Stomach (tissue), 4 donors: ENCODE results near the gene PTPRCAP.

Experiments used
- POLR2A ChIP-seq, 4 donors: fragments of 450-650 bp; IDR thresholded peaks; one replicate each; pipeline ENCODE4 v1.6.1; 2016; ENCODE audit warnings: antibody characterized with exemption in 4 of 4, control low read depth in 2 of 4, mild to moderate bottlenecking in 1 of 4, moderate library complexity in 1 of 4
- TF ChIP-seq, protein P1 (sequence below), 7 experiments: fragments of 450-650 bp in 4 of 7; fragments of 200-600 bp in 3 of 7; sonication (generic) in 3 of 7; IDR thresholded peaks; one replicate each; pipeline ENCODE4 v1.5.1; 2016 to 2019; ENCODE audit warnings: antibody characterized with exemption in 7 of 7, control low read depth in 2 of 7, mild to moderate bottlenecking in 1 of 7

DNA sequence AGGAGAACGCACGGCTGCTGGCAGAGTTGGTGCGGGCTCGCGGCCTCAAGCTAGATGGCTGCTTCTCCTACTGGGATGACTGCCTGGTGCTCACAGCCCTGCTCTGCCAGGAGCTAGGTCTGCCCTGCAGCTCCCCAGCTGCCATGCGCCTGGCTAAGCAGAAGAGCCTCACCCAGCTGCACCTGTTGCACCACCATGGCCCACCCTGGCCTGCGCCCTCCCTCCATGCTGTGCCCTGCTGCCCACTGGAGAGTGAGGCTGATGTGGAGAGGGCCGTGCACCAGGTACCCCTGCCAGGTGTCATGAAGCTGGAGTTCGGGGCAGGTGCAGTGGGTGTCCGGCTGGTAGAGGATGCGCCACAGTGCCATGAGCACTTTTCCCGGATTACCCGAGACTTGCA, 14.0 kb downstream of the PTPRCAP start:
- TF ChIP-seq, protein P1, sequence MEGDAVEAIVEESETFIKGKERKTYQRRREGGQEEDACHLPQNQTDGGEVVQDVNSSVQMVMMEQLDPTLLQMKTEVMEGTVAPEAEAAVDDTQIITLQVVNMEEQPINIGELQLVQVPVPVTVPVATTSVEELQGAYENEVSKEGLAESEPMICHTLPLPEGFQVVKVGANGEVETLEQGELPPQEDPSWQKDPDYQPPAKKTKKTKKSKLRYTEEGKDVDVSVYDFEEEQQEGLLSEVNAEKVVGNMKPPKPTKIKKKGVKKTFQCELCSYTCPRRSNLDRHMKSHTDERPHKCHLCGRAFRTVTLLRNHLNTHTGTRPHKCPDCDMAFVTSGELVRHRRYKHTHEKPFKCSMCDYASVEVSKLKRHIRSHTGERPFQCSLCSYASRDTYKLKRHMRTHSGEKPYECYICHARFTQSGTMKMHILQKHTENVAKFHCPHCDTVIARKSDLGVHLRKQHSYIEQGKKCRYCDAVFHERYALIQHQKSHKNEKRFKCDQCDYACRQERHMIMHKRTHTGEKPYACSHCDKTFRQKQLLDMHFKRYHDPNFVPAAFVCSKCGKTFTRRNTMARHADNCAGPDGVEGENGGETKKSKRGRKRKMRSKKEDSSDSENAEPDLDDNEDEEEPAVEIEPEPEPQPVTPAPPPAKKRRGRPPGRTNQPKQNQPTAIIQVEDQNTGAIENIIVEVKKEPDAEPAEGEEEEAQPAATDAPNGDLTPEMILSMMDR (IDR thresholded peaks at IDR 0.05) = no peak
- TF ChIP-seq POLR2A (IDR thresholded peaks at IDR 0.05) = no peak
